Naive B cell (primary cell): Measurements from ENCODE around the gene CNOT10. TPM values are rescaled to one million over a fixed set of nuclear protein-coding genes. Genes with fewer than 3 reads are reported as not detected.
"Not testable (repeated sequence)": the region's sequence is repeated elsewhere in the genome, so short reads cannot be mapped to it uniquely, and the experiment has no call there.

Source experiments
- ATAC-seq, 2 donors: fragments of 150-1000 bp; cut with Tn5 transposase; 2 replicates each; pipeline ENCODE4 v1.10.0; 2021; ENCODE audit warnings: low read depth in 2 of 2, mild to moderate bottlenecking in 2 of 2, moderate library complexity in 2 of 2
- DNase-seq: peaks from one replicate; pipeline ENCODE4 v3.0.0; 2022
- H3K27ac Mint-ChIP-seq, 6 donors: one replicate each; pipeline ENCODE4 v1.8.0; 2020 to 2022; ENCODE audit warnings: mild to moderate bottlenecking in 6 of 6, mixed read lengths in 6 of 6, moderate library complexity in 5 of 6, inconsistent platforms in 2 of 6
- H3K27me3 Mint-ChIP-seq, 3 donors: one replicate each; pipeline ENCODE4 v1.8.0; 2021 to 2022; ENCODE audit warnings: mixed read lengths in 3 of 3, mild to moderate bottlenecking in 1 of 3
- H3K36me3 Mint-ChIP-seq, 2 donors: one replicate each; pipeline ENCODE4 v1.8.0; 2020 to 2022; ENCODE audit warnings: mixed read lengths in 2 of 2, inconsistent platforms in 1 of 2, mild to moderate bottlenecking in 1 of 2
- H3K4me1 Mint-ChIP-seq, 3 donors: one replicate each; pipeline ENCODE4 v1.8.0; 2020 to 2022; ENCODE audit warnings: mixed read lengths in 3 of 3, inconsistent platforms in 1 of 3, mild to moderate bottlenecking in 1 of 3, moderate library complexity in 1 of 3
- H3K4me3 Mint-ChIP-seq, 8 donors: one replicate each; pipeline ENCODE4 v1.8.0; 2020 to 2022; ENCODE audit warnings: mild to moderate bottlenecking in 8 of 8, mixed read lengths in 8 of 8, moderate library complexity in 8 of 8, inconsistent platforms in 2 of 8
- H3K9me3 Mint-ChIP-seq, 7 donors: one replicate each; pipeline ENCODE4 v1.8.0; 2020 to 2022; ENCODE audit warnings: mixed read lengths in 7 of 7, mild to moderate bottlenecking in 5 of 7, inconsistent platforms in 2 of 7, moderate library complexity in 1 of 7
- polyA plus RNA-seq, 6 donors: library from polyadenylated mRNA; unstranded; fragments of 300-500 nt; fragmentation: Illumina TruSeq; gene quantifications; one replicate each; pipeline ENCODE4 v1.2.3, GENCODE V29; 2021; ENCODE audit warnings: low read depth in 6 of 6

CNOT10 gene
- polyA plus RNA-seq, 6 donors from 2014 or later, result 25.9 to 40.6 (median 31.9) TPM

GRCh38 chr3:32782407-32782806 is 97.4 kb downstream of the CNOT10 start:
- H3K9me3 Mint-ChIP-seq, result no peaks in the 10 kb centered on the region
- H3K36me3 Mint-ChIP-seq, result peaks cover 0 to 4% of the 10 kb centered on the region in 2 donors
- peaks cover 3 to 18% (median 4%) of the 10 kb centered on the region in 3 donors for H3K4me1 Mint-ChIP-seq
- ATAC-seq (no peak), DNase-seq (no peak)
- peak overlapping the region; percentile 36 to 94 (median 70) for H3K4me3 Mint-ChIP-seq
- peaks cover 0 to 13% (median 2%) of the 10 kb centered on the region in 3 donors for H3K27me3 Mint-ChIP-seq
- H3K27ac Mint-ChIP-seq, result peak overlapping the region in 1 of 6 donors; percentile 39

DNA sequence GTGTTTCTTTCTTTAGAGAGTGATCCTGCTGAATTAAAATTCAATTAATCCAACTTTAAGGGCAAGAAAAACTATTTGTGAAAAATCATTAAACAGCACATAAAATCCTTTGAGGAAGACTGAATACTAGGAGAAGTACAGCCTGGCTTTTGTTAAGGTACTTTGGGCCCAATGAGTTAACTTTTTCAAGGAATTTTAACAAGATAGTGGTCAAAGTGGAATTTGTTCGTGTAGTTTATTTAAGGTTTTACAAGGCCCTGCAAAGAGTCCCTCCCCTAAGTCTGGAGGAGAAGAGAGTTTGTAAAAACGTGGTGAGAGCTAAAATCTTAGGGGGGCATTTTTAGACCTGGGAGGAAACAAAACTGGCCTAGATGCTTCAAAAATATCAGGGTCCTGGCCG is 106.8 kb downstream of the CNOT10 start:
- no peak for ATAC-seq
- H3K36me3 Mint-ChIP-seq, result peaks cover 0 to 6% of the 10 kb centered on the region in 2 donors
- no peak overlapping the region for H3K27ac Mint-ChIP-seq

GRCh38 chr3:32794487-32795308 is 109.7 kb downstream of the CNOT10 start:
- ATAC-seq (no peak), DNase-seq (no peak)
- H3K9me3 Mint-ChIP-seq, result no peaks in the 10 kb centered on the region
- H3K27ac Mint-ChIP-seq, result no peak overlapping the region
- H3K4me1 Mint-ChIP-seq, result no peaks in the 10 kb centered on the region
- H3K36me3 Mint-ChIP-seq, result no peaks in the 10 kb centered on the region
- H3K27me3 Mint-ChIP-seq, result peaks cover 0 to 13% (median 9%) of the 10 kb centered on the region in 3 donors
- no peak overlapping the region for H3K4me3 Mint-ChIP-seq

More for the DNA sequence above, 106.8 kb downstream of the CNOT10 start:
- no peak for DNase-seq
- Mint-ChIP-seq H3K4me3 (no peak overlapping the region), H3K4me1 (no peaks in the 10 kb centered on the region), H3K9me3 (no peaks in the 10 kb centered on the region), H3K27me3 (peaks cover 0 to 18% (median 5%) of the 10 kb centered on the region in 3 donors)

DNA sequence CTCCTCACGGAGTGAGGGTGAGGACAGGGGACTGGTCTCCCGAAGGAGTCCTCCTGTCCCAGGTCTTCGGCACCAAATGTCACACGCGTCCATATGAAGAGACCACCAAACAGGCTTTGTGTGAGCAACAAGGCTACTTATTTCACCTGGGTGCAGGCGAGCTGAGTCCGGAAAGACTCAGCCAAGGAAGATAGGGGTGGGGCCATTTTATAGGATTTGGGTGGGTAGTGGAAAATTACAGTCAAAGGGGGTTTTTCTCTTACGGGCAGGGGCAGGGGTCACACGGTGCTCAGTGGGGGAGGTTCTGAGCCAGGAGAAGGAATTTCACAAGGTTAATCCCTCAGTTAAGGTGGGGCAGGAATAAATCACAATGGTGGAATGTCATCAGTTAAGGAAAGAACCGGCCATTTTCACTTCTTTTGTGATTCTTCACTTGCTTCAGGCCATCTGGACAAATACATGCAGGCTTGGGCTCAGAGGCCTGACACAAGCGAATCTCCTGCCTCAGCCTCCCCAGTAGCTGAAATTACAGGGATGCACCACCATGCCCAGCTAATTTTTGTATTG is 111.5 kb downstream of the CNOT10 start:
- ATAC-seq, H3K9me3 Mint-ChIP-seq, H3K27ac Mint-ChIP-seq, DNase-seq, H3K4me1 Mint-ChIP-seq, H3K4me3 Mint-ChIP-seq, H3K36me3 Mint-ChIP-seq: not testable (repeated sequence)
- H3K27me3 Mint-ChIP-seq, result peaks cover 0 to 13% (median 9%) of the 10 kb centered on the region in 3 donors

- H3K4me3 Mint-ChIP-seq, result no peak overlapping the region
These were observed 112.8 kb downstream of the CNOT10 start for GRCh38 chr3:32797776-32798175.

GRCh38 chr3:32801440-32801839 is 116.5 kb downstream of the CNOT10 start:
- H3K36me3 Mint-ChIP-seq, H3K27ac Mint-ChIP-seq, H3K4me3 Mint-ChIP-seq, H3K27me3 Mint-ChIP-seq, H3K4me1 Mint-ChIP-seq, H3K9me3 Mint-ChIP-seq, ATAC-seq, DNase-seq: not testable (repeated sequence)

More at GRCh38 chr3:32797776-32798175, 112.8 kb downstream of the CNOT10 start:
- ATAC-seq, result no peak
- no peaks in the 10 kb centered on the region for H3K36me3 Mint-ChIP-seq
- no peak for DNase-seq
- H3K4me1 Mint-ChIP-seq, result no peaks in the 10 kb centered on the region
- H3K9me3 Mint-ChIP-seq, result no peaks in the 10 kb centered on the region
- no peak overlapping the region for H3K27ac Mint-ChIP-seq
- peaks cover 0 to 13% (median 9%) of the 10 kb centered on the region in 3 donors for H3K27me3 Mint-ChIP-seq

- Mint-ChIP-seq H3K4me1 (peaks cover 3 to 22% (median 7%) of the 10 kb centered on the region in 3 donors), H3K4me3 (peak overlapping the region in 1 of 8 donors; percentile 51), H3K9me3 (peaks cover 0 to 5% (median 0%) of the 10 kb centered on the region in 7 donors), H3K27ac (no peak overlapping the region), H3K36me3 (no peaks in the 10 kb centered on the region), H3K27me3 (peaks cover 31 to 34% (median 32%) of the 10 kb centered on the region in 3 donors)
- DNase-seq (no peak), ATAC-seq (no peak)
These were observed 128.2 kb downstream of the CNOT10 start for GRCh38 chr3:32813180-32813579.

- Mint-ChIP-seq H3K4me1 (peaks cover 8 to 28% (median 14%) of the 10 kb centered on the region in 3 donors), H3K27ac (no peak overlapping the region), H3K27me3 (peaks cover 37 to 43% (median 41%) of the 10 kb centered on the region in 3 donors), H3K9me3 (peaks cover 0 to 5% (median 0%) of the 10 kb centered on the region in 7 donors), H3K36me3 (no peaks in the 10 kb centered on the region), H3K4me3 (peak overlapping the region in 4 of 8 donors; percentile 12 to 64 (median 29))
- no peak for ATAC-seq
- no peak for DNase-seq
These were observed 129.4 kb downstream of the CNOT10 start for GRCh38 chr3:32814361-32814760.

- Mint-ChIP-seq H3K9me3 (peaks cover 0 to 3% (median 0%) of the 10 kb centered on the region in 7 donors), H3K27ac (no peak overlapping the region), H3K27me3 (peaks cover 39 to 55% (median 43%) of the 10 kb centered on the region in 3 donors), H3K4me1 (peaks cover 8 to 28% (median 14%) of the 10 kb centered on the region in 3 donors), H3K4me3 (peak overlapping the region; percentile 9 to 81 (median 76)), H3K36me3 (no peaks in the 10 kb centered on the region)
- DNase-seq (no peak), ATAC-seq (no peak)
These were observed 131.0 kb downstream of the CNOT10 start for GRCh38 chr3:32815841-32816438.

- Mint-ChIP-seq H3K27ac (peak overlapping the region in 2 of 6 donors; percentile 29 to 94), H3K27me3 (peaks cover 37 to 52% (median 40%) of the 10 kb centered on the region in 3 donors), H3K4me3 (peak overlapping the region; percentile 71 to 89 (median 80)), H3K4me1 (peaks cover 8 to 28% (median 14%) of the 10 kb centered on the region in 3 donors), H3K36me3 (no peaks in the 10 kb centered on the region), H3K9me3 (peaks cover 0 to under 1% (median 0%) of the 10 kb centered on the region in 7 donors)
- ATAC-seq (no peak), DNase-seq (peak; percentile 6)
These were observed 131.7 kb downstream of the CNOT10 start for GRCh38 chr3:32816439-32817256.

DNA sequence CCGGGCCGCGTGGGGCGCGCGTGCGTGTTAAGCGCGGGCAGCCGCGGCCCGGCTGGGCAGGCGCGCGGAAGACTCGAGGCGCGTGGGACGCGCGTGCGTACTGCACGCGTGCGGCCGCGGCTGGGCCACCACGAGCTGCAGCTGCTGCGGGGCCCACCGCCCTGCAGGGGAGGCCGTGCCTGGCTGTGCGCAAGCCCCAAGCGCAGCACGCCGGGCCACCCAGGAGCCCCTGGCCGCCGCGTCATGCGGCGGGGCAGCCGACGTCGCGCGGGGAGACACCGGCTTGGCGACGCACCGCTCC is 132.2 kb downstream of the CNOT10 start:
- Mint-ChIP-seq H3K27ac (no peak overlapping the region), H3K9me3 (no peaks in the 10 kb centered on the region), H3K27me3 (peaks cover 37 to 55% (median 38%) of the 10 kb centered on the region in 3 donors), H3K4me1 (peaks cover 8 to 28% (median 14%) of the 10 kb centered on the region in 3 donors), H3K36me3 (no peaks in the 10 kb centered on the region), H3K4me3 (peak overlapping the region in 7 of 8 donors; percentile 70 to 89 (median 75))
- ATAC-seq (no peak), DNase-seq (no peak)

- no peak for ATAC-seq
- Mint-ChIP-seq H3K4me1 (peaks cover 8 to 28% (median 14%) of the 10 kb centered on the region in 3 donors), H3K27ac (peak within 1 kb of the TSS in 2 of 6 donors; percentile 29 to 94), H3K9me3 (no peaks in the 10 kb centered on the region), H3K4me3 (peak within 1 kb of the TSS; percentile 71 to 89 (median 80)), H3K27me3 (peaks cover 37 to 55% (median 38%) of the 10 kb centered on the region in 3 donors), H3K36me3 (no peaks in the 10 kb centered on the region)
- peak; percentile 1 for DNase-seq
These were observed 132.7 kb downstream of the CNOT10 start, which contains the start of gene TRIM71 for GRCh38 chr3:32817558-32818228. TSS of gene TRIM71 (plus strand) at chr3:32817997. CDS start at chr3:32818081, 84 bp downstream.
